Ishikawa (cell line): ENCODE measurements around the gene FLVCR2.

Source experiments
- CEBPB ChIP-seq: IDR thresholded peaks from 2 replicates; pipeline ENCODE4 v1.6.1; 2012
- CREB1 ChIP-seq: IDR thresholded peaks from 2 replicates; pipeline ENCODE4 v1.6.1; 2012; ENCODE audit warnings: low read depth
- EGR1 ChIP-seq: IDR thresholded peaks from 2 replicates; pipeline ENCODE4 v1.6.1; 2012
- EP300 ChIP-seq: IDR thresholded peaks from 2 replicates; pipeline ENCODE4 v1.6.1; 2012; ENCODE audit warnings: borderline replicate concordance
- FOXM1 ChIP-seq: IDR thresholded peaks from 2 replicates; pipeline ENCODE4 v1.6.1; 2012; ENCODE audit warnings: low read depth, borderline replicate concordance
- NFIC ChIP-seq: IDR thresholded peaks from 2 replicates; pipeline ENCODE4 v1.6.1; 2012
- RAD21 ChIP-seq: IDR thresholded peaks from 2 replicates; pipeline ENCODE4 v1.6.1; 2012; ENCODE audit warnings: low read depth
- REST ChIP-seq: IDR thresholded peaks from 2 replicates; pipeline ENCODE4 v1.6.1; 2012; ENCODE audit warnings: low read depth, mild to moderate bottlenecking
- TAF1 ChIP-seq: IDR thresholded peaks from 2 replicates; pipeline ENCODE4 v1.6.1; 2012; ENCODE audit warnings: low read depth, mild to moderate bottlenecking
- TCF12 ChIP-seq: IDR thresholded peaks from 2 replicates; pipeline ENCODE4 v1.6.1; 2012; ENCODE audit warnings: low read depth
- TEAD4 ChIP-seq: IDR thresholded peaks from 2 replicates; pipeline ENCODE4 v1.6.1; 2012
- YY1 ChIP-seq: IDR thresholded peaks from 2 replicates; pipeline ENCODE4 v1.6.1; 2012; ENCODE audit warnings: low read depth
- ZBTB7A ChIP-seq: IDR thresholded peaks from 2 replicates; pipeline ENCODE4 v1.6.1; 2012; ENCODE audit warnings: low read depth
- TF ChIP-seq, protein P1 (sequence below): IDR thresholded peaks from 2 replicates; pipeline ENCODE4 v1.6.1; 2012
- TF ChIP-seq, protein P2 (sequence below): IDR thresholded peaks from 2 replicates; pipeline ENCODE4 v1.6.1; 2012

FLVCR2 gene

GRCh38 chr14:75649337-75649736 is 70.9 kb downstream of the FLVCR2 start:
- TF ChIP-seq CREB1 (no peak), NFIC (no peak)

GRCh38 chr14:75649773-75650172 is 71.4 kb downstream of the FLVCR2 start:
- TF ChIP-seq, protein P1, sequence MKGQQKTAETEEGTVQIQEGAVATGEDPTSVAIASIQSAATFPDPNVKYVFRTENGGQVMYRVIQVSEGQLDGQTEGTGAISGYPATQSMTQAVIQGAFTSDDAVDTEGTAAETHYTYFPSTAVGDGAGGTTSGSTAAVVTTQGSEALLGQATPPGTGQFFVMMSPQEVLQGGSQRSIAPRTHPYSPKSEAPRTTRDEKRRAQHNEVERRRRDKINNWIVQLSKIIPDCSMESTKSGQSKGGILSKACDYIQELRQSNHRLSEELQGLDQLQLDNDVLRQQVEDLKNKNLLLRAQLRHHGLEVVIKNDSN, result no peak
- TF ChIP-seq YY1, result no peak
- TF ChIP-seq TCF12, result no peak
- TF ChIP-seq, protein P2, sequence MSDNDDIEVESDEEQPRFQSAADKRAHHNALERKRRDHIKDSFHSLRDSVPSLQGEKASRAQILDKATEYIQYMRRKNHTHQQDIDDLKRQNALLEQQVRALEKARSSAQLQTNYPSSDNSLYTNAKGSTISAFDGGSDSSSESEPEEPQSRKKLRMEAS, result no peak
- no peak for TF ChIP-seq TAF1
- TF ChIP-seq CEBPB, result no peak
- no peak for TF ChIP-seq EGR1
- TF ChIP-seq FOXM1, result no peak
- no peak for TF ChIP-seq ZBTB7A
- no peak for TF ChIP-seq REST
- no peak for TF ChIP-seq RAD21

DNA sequence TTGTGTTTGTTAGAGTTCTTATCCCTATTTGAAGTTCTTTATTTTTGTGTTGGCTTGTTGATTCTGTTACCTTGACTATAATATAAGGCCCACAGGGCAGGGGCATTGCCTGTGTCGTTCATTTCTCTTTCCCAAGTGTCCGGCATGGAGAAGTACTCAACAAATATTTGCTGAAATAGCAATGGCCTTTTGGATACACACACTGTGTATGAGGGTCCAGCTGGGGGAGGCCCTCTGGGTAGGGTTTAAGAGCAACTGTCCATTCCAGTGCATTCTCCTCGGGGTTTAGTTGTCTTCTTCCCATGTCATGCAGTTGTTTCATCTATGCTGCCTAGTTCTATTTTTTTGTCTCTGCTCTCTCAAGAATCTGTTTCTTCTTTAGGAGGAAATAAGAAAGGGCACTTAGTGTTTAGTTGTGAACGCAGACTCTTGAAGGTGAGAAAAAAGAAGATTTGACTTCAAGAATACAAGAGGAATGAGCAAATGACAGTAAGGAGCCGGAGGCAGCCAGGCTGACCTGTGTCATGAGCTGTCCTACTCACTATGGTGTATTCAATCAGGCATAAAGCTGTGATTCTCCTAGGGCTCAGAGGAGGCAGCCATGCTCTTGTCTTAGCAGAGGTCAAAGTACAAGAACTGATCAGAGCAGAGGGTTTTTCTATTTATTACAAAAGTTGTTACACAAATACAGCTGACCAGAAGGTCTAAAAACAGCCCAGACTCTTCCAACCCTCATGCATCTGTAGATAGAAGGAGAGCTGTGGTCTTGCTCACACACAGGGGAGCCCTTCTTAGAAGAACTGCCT is 72.0 kb downstream of the FLVCR2 start:
- TF ChIP-seq, protein P2, result no peak
- no peak for TF ChIP-seq EGR1
- TF ChIP-seq CREB1, result no peak
- no peak for TF ChIP-seq CEBPB
- no peak for TF ChIP-seq RAD21
- no peak for TF ChIP-seq EP300
- no peak for TF ChIP-seq TAF1
- TF ChIP-seq, protein P1, result no peak
- TF ChIP-seq REST, result no peak
- no peak for TF ChIP-seq TEAD4
- TF ChIP-seq NFIC, result no peak
- TF ChIP-seq FOXM1, result no peak
- TF ChIP-seq TCF12, result no peak

DNA sequence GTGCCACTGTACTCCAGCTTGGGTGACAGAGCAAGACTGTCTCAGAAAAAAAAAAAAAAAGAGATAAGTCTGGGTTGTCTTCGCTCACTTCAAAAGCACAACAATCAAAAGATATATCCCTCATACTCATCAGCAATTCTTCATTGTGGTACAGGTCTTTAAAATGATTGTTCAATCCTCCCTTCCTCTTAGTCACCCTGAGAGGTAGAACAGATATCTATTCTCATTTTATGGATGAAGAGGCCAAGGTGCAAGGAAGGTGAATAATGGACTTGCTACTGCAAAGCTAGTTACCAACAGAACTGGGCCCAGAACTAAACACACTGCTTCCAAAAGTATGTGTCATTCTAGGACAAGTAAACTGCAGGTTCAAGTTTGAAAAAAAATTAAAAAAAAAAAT is 75.1 kb downstream of the FLVCR2 start:
- TF ChIP-seq RAD21 (no peak), CREB1 (no peak), ZBTB7A (no peak), CEBPB (no peak), TAF1 (no peak), EP300 (no peak), TCF12 (no peak), REST (no peak), FOXM1 (no peak), YY1 (no peak)
- TF ChIP-seq, protein P1, result no peak
